PC-3 (cell line): ENCODE measurements around the gene LY86.

Source experiments
- CTCF ChIP-seq: fragments of 300-600 bp; sonication (generic); conservative IDR thresholded peaks from 2 replicates; pipeline ENCODE4 v1.5.1; 2017; ENCODE audit warnings: antibody characterized with exemption, low read depth, mild to moderate bottlenecking, low read length
- EZH2 ChIP-seq: fragments of 300-600 bp; sonication (generic); IDR thresholded peaks from one replicate; pipeline ENCODE4 v1.6.1; 2017; ENCODE audit warnings: antibody characterized with exemption, mild to moderate bottlenecking, low read length; ENCODE audit not compliant: unreplicated experiment
- EZH2phosphoT487 ChIP-seq: fragments of 300-600 bp; sonication (generic); IDR thresholded peaks from 2 replicates; pipeline ENCODE4 v1.6.1; 2018; ENCODE audit warnings: mild to moderate bottlenecking, antibody characterized with exemption, low read length, borderline replicate concordance

- TF ChIP-seq EZH2phosphoT487 (no peak), CTCF (no peak), EZH2 (no peak)
These were observed 14.8 kb downstream of the LY86 start for GRCh38 chr6:6603317-6603716.
